Muscle of back (tissue), 11 donors: ENCODE data around the gene INTS15. TPM values are rescaled to one million over a fixed set of nuclear protein-coding genes. Genes with fewer than 3 reads are reported as not detected.

ENCODE experiments used
- DNase-seq, 3 donors: peaks; one replicate each; pipeline versions ENCODE4 v3.0.0 to v3.0.0-alpha.2; 2013
- polyA plus RNA-seq, 10 donors: library from polyadenylated mRNA; unstranded; fragments of 120-200 nt; gene quantifications; one replicate each; pipeline ENCODE4 v1.2.1, GENCODE V29; 2013; ENCODE audit not compliant: insufficient read length in 10 of 10

The INTS15 gene
- polyA plus RNA-seq, 10 donors = 16.9 to 27.9 (median 21.1) TPM

DNA sequence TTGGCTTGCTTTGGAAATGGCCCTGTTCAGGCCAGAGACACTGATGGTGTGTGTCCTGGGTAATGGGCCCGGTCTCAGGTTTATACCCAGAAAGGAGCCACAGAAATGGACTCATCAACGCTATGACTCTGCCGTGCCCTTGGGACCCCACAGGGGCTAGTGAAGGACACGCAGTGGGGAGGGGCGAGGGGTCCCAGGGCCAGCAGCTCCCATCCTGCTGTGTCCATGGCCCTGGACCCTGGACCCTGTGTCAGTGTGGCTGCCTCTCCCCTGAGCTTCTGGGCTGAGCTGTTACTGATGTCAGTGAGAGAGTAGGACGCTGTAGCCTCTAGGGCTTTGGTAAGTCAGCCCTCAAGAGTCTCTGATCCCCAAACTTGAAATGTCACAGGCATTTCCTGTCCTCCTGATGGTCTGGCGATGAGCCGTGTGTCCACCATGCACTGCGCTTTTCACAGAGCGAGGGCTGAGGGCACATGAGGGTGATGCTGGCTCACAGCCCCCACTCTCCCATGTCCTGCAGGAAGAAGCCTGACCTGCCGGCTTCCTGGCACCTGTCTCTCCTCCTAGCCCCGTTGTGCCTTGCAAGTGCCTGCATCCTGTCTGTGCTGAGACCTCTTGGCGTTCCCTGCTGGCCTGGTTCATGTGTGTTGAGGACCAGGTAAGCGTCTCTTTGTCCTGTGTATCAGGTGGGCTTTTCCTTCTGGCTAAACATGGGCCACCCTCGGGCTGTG lies 51.6 kb downstream of the INTS15 start:
- DNase-seq = no peak

DNA sequence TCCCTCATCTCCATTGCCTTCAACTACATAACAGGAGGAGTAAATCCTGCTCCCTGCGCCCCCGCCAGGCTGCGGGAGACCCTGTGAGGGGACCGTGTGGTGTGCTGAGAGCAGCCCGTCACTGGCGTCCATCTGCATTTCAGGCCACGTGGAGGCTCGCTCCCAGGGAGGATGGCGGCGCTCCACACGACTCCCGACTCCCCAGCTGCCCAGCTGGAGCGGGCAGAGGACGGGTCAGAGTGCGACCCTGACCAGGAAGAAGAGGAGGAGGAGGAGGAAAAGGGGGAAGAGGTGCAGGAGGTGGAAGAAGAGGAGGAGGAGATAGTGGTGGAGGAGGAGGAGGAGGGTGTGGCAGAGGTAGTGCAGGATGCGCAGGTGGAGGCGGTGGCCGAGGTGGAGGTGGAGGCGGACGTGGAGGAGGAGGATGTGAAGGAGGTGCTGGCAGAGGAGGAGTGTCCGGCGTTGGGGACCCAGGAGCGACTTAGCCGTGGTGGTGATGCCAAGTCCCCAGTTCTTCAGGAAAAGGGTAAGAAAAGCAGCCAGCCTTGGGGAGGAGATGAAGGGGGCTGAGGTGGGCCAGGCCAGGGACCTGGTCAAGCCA lies 52.5 kb downstream of the INTS15 start:
- DNase-seq = no peak

DNA sequence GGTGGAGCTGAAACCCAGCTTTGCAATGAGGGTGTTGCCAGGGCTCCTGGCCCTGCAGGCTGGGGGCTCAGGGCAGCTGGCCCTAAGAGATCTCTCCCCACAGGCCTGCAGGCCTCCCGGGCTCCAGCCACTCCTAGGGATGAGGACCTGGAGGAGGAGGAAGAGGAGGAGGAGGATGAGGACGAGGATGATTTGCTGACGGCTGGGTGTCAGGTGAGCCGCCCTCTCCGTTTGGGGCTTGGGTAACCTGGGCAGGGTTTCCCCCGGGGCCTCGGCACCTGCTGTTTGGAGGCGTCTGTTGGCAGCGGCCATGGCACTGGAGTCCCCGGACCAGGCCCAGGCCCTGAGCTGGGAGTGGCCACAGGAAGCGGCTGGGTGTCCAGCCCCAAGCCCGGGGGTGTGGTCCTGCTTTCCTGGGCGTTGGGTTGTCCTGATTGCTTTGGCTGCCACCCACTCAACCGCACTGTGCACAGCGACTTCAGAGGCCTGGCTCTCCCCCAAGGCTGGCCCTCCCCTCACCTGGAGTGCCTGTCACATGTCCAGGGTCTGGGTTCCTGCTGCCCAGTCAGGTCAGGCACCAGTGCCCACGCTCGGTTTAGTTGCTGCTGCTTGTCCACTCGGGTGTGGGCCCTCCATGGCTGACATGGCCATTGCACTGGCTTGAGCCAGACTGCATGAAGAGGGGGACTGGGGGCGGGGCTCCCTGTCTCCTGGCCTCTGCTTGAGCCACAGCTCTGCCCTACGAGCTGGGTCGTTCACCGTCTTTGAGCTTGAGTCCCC lies 53.2 kb downstream of the INTS15 start:
- DNase-seq = no peak

DNA sequence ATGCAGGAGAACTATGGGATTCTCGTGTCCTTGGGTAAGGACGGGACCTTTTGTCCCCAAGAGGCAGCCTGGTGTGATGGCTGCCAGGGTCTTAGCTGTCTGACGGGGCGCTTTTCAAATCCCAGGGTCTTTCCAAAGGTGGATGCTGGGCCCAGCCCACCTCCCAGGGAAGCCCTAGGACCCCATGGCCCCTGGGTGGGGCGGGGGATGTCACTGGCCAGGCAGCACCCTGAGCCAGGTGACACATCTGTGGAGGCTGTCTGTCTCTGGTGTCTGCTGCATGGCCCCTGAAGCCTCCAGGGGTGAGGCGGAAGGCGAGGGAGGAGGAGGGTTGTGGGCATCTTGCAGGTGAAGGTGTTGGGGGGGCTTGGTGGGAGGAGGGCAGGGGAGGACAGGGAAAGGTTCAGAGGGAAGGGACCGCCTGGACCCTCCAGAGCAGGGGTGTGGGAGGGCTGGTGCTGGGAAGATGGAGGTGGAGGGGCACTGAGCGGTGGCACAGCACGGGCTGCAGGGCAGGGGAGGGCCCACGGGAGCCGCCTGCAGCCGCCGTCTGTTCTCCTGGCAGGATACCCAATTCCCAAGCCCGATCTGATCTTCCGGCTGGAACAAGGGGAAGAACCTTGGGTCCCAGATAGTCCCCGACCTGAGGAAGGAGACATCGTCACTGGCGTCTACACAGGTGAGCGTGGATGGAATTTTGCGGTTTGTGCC lies 54.2 kb downstream of the INTS15 start:
- no peak for DNase-seq

DNA sequence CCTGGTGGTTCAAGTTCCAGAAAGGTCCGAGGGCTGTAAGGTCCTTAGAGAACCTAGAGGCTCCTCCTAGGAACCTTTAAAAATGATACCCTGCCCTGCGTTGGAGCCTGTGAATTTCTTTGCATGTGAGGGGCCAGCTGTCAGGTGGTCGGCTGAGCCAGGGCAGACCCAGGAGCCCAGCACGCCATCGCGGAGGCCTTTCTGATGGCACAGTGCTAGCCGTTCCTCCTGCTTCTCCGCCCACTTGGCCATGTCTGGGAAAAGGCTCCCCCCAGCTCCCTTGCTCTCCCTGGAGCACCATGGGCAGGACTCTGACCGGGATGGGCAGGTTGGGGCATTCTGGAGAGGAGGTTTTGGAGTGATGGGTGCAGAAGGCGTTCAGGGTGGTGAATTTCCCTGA lies 54.9 kb downstream of the INTS15 start:
- no peak for DNase-seq

DNA sequence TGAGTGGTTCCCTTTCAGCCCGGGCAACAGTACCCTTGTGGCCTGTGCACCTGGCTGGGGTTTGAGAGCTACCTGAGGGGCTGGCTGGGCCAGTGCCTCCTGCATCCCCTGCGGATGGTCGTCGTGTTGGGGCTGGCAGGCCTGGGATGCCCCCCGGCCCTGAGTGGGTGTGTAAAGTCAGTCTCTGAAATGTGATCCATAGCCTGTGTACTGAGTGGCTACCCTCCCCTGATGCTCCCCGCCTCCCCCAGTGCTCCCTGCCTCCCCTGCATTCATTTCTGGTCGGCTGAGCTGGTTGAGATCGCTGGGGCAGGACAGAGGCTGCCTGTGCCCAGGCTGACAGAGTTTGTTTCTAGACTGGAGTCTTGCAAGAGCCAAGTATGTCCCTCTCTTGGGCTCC lies 56.6 kb downstream of the INTS15 start:
- DNase-seq = no peak

DNA sequence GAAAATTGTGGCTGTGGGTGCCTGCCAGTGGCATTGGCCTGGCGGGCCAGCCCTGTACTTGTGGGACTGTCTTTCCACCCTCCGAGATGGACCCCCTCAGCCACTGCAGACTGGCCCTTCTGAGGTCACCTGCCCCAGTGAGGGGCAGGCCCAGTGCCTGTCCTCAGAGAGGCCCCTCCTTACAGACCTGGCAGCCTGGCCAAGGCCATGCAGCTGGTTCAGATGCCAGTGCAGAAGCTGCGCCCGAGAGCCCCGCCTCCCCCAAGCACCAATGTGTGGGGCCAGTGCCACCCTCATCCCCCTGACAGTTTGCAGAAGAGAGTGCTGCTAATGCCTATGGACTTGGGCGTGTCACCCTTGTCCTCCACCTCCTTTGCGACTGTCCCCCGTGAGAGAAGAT lies 57.3 kb downstream of the INTS15 start:
- no peak for DNase-seq

DNA sequence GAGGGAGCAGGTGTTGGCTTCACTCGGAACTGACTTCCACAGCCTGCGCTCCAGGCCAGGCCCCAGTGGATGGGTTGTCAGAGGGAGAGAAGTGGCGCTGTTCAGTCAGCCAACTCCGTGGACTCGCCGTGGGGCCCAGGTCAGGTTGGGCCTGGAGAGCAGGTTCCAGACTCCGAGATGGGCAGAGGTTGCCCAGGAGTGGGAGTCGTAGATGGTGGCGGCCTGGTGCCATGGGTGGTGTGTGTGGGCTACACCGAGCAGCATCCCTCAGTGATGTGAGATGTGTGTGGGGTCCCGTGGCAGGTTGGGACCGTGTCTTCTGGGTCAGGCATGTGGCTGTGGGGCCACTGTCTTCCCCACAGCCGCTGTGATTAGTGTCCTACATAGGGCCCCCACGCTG lies 57.7 kb downstream of the INTS15 start:
- DNase-seq = no peak

DNA sequence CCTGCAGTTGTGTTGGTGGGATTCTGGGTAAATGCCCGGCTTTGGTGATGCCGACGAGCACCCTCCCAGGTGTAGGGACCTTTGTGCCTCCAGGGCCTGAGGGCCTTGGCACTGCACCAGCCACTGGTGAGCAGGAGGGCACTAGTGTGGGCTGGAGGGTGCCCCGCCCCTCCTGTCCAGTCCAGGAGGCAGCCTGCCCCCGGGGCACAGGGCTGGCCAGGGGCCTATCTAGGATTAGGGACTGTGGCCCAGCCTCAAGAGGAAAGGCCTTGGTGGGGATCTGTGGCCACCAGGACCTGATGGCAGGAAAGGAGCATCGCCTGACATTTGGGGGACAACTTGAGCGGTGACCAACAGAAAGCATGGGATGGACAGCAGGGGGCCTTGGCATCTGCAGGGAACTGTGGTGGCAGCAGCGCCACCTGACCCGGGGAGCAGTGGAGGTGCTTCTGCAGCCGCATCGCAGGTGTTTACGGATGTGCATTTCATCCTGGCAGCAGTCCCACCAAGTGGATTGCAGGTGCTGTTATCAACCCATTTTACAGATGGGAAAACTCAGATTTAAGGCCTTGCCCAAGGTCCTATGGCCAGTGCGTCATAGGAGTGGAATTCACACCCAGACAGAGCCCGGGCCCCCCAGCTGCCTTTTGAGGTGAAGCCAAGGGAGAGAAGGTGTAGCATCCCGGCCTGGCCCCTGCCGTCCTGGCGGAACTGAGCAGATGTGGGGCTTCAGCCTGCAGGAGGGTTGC lies 58.4 kb downstream of the INTS15 start:
- DNase-seq = no peak

DNA sequence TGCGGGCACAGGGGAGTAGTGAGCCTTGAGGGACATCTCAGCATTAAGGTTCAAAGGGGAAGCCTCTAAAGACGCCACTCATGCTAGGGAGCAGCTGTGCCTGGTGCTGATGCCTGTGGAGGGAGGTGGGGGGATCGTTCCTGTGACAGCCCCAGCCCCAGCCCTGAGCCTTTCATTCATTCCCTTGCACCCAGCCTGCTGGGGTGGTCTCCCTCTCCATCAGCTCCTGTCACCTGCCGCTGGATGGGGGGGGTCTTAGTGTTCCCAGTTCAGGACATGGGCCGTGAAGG lies 58.9 kb downstream of the INTS15 start:
- no peak for DNase-seq

DNA sequence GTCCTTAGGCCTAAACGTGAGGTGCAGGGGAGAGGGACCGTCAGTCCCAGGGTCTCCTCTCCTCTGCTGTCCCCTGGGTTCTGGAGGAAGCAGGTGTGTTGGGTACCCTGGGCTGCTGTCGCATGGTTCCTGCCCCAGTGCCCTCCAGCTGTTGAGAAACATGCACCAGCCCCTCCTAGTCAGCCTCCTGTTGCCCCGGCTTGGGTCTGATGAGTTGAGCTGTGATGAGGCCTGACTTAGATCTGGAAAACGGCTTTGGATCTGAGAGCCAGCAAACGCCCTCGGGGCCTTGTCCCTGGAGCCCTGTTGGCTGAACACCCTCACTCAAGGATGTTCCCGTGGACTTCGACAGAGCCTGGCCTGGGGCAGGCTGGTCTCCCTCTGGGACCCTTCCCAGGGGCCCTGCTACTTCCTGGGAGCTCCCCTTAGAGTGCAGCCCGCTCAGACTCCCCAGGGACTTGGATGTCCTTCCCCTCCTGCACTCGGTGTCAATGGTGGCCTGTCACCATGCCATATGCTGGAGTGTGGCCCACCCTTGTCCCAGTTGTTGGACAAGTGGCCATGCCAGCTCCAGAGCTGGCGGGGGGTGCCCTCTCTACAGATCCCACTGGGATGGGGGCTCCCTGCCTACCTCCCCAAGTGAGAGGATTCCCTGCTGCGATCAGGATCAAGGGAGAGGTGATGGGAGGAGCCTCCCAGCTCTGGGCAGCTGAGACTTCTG lies 59.6 kb downstream of the INTS15 start:
- DNase-seq = no peak

DNA sequence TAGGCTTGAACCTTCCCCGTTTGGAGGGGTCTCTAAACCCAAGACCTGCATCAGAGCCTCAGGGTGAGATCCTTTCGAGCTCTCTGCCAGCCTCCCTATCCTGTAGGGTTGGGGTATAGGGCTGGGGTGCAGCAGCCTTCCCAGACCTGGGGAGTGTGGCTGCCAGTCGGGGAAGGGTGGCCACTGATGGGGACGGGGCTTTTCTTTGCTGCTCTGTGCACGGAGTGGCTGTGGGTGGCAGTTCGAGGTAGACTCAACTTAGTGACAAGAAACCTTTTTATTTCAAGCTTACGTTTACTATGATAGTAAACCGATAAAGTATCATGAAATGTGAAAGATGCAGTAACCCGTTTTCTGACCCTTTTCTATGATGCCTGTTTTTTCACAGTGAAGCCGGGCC lies 60.3 kb downstream of the INTS15 start:
- DNase-seq = no peak

DNA sequence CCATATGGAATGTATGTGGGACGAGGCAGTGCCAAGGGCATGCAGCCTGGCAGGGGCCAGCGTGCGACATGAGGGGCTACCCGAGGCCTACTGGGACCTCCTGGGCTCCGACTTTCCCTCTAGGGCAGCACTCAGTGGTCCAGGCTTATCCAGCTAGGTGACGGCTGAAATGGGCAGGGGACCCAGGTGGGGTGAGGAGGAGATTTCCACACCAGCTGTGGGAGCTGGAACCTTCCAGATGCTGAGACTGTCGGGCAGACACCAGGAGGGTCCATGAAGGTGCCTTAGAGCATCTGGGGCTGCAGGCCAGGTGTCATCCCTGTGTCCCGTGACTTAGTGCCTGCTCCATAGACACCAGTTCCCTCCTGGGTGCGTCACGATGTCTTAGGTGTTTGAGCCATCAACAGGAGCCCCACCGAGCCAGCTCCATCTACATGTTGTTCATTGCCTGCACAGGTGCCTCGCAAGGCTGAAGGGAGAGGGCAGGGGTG lies 60.7 kb downstream of the INTS15 start:
- DNase-seq = no peak

DNA sequence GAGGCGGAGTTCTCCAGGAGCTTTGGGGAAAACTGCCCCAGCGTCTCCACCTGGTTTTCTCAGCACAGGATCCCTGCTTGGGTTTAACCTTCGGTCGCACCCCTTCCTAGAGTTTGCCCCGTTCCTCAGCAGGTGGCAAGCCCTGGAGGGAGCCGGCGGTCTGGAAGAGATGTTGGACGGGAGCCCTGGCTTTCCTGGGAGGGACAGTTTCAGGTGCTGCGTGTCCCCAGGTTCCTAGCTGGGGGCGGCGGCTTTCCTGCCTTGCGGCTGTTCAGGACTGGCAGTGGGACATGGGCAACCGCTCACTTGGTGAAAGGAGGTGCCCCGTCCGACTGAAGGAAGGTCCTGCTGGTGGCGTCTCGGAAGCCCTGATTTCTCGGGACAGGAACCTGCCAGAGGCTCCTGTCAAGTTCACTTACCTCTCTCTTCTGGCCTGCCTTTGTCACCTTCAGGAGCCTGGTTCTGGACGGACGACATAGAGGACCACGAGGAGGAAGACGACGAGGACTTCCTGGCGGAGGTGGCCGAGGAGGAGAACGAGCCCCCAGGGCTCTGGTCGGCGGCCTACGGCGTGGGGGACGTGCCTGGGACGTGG lies 62.1 kb downstream of the INTS15 start:
- DNase-seq = no peak

DNA sequence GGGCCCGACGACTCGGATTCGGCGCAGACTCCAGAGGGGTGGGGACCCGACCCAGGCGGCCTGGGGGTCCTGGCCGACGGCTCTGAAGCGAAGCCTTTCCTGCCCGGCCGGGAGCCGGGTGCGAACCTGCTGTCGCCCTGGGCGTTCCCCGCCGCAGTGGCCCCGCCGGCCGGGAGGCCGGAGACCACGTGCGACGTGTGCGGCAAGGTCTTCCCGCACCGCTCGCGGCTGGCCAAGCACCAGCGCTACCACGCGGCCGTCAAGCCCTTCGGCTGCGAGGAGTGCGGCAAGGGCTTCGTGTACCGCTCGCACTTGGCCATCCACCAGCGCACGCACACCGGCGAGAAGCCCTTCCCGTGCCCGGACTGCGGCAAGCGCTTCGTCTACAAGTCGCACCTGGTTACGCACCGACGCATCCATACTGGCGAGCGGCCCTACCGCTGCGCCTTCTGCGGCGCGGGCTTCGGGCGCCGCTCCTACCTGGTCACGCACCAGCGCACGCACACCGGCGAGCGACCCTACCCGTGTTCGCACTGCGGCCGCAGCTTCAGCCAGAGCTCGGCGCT lies 62.7 kb downstream of the INTS15 start:
- DNase-seq = no peak

DNA sequence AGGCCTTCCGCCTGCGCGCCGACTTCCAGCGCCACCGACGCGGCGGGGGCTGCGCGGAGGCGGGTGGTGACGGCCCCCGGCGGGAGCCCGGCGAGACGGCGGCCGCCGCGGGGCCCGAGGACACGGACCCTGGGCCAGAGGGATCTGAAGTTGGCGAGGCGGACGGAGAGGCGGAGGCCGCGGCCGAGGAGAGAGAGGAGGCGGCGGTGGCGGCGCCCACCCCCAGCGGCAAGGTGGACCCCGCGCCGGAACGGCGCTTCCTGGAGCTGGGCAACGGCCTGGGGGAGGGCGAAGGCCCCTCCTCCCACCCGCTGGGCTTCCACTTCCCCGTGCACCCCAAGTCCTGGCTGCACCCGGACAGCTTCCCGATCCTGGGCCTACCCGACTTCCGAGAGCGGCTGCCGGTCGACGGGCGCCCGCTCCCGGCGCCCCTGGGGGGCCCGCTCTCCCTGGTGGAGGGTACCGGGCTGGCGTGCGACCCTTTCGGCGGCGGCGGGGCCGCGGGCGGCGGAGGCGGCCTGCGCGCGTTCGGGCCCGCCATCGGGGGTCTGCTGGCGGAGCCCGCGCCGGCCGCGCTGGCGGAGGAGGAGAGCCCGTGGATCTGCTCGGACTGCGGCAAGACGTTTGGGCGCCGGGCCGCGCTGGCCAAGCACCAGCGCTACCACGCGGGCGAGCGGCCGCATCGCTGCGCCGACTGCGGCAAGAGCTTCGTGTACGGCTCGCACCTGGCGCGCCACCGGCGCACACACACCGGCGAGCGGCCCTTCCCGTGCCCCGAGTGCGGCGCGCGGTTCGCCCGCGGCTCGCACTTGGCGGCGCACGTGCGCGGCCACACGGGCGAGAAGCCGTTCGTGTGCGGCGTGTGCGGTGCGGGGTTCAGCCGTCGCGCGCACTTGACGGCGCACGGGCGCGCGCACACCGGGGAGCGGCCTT lies 63.5 kb downstream of the INTS15 start:
- DNase-seq = no peak

DNA sequence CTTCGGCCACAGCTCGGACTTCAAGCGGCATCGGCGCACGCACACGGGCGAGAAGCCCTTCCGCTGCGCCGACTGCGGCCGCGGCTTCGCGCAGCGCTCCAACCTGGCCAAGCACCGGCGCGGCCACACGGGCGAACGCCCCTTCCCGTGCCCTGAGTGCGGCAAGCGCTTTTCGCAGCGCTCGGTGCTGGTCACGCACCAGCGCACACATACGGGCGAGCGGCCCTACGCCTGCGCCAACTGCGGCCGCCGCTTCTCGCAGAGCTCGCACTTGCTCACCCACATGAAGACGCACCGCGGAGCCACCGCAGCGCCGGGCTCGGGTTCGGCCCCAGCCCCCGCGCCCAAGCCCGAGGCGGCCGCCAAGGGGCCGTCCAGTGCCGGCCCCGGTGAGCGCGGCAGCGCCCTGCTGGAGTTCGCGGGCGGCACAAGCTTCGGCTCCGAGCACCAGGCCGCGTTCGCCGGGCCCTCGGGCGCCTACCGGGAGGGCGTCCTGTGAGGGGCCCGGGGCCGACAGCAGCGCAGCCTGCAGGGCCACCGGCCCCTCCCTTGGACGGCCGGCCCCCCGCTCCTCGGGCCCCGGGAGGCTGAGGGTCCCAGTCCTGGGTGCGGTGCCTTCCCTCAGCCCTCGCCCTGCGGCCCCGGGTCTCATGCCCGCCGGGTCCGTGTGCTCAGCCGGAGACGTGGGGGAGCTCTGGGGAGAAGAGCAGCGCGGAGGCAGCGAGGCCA lies 64.5 kb downstream of the INTS15 start:
- no peak for DNase-seq

DNA sequence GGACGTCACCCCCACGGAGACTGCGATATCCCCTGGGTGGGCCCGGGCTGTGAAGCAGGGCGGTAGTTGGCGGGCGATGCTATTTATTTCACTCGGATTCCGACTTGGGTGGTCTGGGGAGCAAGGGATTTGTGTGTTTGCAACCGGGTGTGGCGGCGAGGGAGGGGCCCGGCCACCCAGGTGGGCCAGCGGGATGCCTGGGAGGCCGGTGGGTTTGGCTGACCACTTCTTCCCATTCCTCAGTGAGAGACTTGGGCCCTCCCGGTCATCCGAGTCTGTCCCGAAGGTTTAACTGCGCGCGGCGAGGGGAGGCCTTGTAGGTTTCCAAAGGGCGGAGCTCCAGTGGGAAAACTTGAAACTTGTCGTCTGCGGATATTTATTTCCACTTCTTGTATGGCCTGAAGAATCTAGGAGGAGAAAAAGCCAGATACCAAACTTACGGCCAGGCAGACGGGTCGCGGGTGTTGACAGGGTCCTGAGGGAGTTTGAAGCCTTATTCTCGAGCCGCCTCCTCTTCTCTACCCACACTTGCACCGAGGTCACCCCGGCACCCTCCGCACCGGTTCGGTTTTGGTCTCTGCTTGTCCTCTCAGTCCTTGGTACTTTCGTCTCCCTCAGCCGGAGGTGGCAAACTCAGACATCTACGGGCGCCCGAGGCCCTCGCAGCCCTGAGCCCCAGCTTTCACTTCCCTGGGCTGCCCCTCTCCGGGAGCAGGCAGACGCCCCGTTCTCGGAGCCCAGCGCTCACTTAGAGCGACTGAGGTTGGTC lies 65.2 kb downstream of the INTS15 start:
- DNase-seq = no peak
